GM12878 (cell line): ENCODE data around the gene NTMT2. TPM values are rescaled to one million over a fixed set of nuclear protein-coding genes. Genes with fewer than 3 reads are reported as not detected.

Experiments
- CHD2 ChIP-seq: IDR thresholded peaks from 2 replicates; pipeline ENCODE4 v1.6.1; 2011; ENCODE audit warnings: low read depth, low read length, improper control_type of control experiment, borderline replicate concordance
- polyA plus RNA-seq, 11 experiments: library from polyadenylated mRNA; depleted of rRNA in 4 of 11; unstranded in 6 of 11; stranded (reverse) in 5 of 11; fragments of >200 nt; fragmentation: Nextera tagmentation in 4 of 11; fragmentation: Illumina TruSeq in 1 of 11; extraction: Ambion mirVana in 4 of 11; extraction: Trizol in 1 of 11; gene quantifications; 1 replicate in 1 of 11; 2 replicates in 10 of 11; pipeline versions ENCODE4 v1.2.1 to v1.2.3, GENCODE V29; 2011 to 2016; ENCODE audit warnings: inconsistent platforms in 2 of 11, missing spikeins in 2 of 11, low read depth in 1 of 11
- total RNA-seq, 4 experiments: library from RNA; depleted of rRNA in 3 of 4; stranded (reverse); fragments of >200 nt in 3 of 4; fragmentation: Illumina TruSeq in 1 of 4; extraction: Trizol in 1 of 4; gene quantifications; 2 replicates each; pipeline versions ENCODE4 v1.2.1 to v1.2.3, GENCODE V29; 2013 to 2021
- TF ChIP-seq, protein P1 (sequence below): IDR thresholded peaks from 2 replicates; pipeline ENCODE4 v1.6.1; 2011; ENCODE audit warnings: mild to moderate bottlenecking, low read depth, low read length, moderate library complexity; ENCODE audit not compliant: insufficient replicate concordance
- TF ChIP-seq, protein P2 (sequence below): IDR thresholded peaks from 2 replicates; pipeline ENCODE4 v1.6.1; 2012; ENCODE audit warnings: improper control_type of control experiment, low read depth, low read length; ENCODE audit not compliant: insufficient replicate concordance

Gene NTMT2
- total and polyA plus RNA-seq, 10 of the 15 experiments (the other 5 are each of a cell fraction or from before 2014, with no cell fraction given): not detected

DNA sequence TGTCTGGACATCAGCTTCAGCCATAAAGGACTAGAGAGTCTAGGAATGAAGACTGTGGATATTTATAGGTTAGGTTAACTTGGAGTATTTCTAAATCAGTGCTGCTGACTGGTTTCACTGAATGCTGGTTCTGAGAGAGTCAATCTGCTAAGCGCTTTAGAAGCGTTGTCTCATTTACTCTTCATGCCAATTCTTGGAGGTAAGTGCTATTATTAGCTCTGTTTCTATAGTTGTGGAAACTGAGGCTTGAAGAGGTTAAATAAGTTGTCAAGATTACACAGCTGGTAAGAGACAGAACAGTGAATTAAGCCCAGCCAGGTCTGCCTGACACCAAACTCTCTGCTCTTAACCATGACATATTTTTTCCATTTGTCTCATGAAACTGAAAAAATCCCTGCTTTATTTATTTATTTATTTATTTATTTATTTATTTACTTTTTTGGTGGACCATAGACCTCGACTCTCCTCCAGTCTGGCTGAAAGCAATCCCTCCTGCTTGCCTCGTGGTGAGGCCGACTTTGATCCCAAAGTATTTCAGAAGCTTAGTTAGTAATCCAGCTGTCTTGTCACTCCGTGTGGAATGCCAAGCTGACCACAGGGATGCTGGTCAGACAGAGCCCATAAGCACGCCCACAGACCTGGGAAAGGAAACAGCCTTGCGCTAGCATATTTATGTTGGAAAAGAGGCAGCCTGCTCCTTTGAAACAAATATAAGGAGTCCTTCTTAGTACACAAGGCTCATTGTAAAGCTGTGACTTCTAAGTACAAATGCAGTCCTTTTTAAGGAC, 16.9 kb downstream of the NTMT2 start (continued):
- TF ChIP-seq, protein P1, sequence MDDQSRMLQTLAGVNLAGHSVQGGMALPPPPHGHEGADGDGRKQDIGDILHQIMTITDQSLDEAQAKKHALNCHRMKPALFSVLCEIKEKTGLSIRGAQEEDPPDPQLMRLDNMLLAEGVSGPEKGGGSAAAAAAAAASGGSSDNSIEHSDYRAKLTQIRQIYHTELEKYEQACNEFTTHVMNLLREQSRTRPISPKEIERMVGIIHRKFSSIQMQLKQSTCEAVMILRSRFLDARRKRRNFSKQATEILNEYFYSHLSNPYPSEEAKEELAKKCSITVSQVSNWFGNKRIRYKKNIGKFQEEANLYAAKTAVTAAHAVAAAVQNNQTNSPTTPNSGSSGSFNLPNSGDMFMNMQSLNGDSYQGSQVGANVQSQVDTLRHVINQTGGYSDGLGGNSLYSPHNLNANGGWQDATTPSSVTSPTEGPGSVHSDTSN: no peak
- TF ChIP-seq CHD2: no peak
- TF ChIP-seq, protein P2, sequence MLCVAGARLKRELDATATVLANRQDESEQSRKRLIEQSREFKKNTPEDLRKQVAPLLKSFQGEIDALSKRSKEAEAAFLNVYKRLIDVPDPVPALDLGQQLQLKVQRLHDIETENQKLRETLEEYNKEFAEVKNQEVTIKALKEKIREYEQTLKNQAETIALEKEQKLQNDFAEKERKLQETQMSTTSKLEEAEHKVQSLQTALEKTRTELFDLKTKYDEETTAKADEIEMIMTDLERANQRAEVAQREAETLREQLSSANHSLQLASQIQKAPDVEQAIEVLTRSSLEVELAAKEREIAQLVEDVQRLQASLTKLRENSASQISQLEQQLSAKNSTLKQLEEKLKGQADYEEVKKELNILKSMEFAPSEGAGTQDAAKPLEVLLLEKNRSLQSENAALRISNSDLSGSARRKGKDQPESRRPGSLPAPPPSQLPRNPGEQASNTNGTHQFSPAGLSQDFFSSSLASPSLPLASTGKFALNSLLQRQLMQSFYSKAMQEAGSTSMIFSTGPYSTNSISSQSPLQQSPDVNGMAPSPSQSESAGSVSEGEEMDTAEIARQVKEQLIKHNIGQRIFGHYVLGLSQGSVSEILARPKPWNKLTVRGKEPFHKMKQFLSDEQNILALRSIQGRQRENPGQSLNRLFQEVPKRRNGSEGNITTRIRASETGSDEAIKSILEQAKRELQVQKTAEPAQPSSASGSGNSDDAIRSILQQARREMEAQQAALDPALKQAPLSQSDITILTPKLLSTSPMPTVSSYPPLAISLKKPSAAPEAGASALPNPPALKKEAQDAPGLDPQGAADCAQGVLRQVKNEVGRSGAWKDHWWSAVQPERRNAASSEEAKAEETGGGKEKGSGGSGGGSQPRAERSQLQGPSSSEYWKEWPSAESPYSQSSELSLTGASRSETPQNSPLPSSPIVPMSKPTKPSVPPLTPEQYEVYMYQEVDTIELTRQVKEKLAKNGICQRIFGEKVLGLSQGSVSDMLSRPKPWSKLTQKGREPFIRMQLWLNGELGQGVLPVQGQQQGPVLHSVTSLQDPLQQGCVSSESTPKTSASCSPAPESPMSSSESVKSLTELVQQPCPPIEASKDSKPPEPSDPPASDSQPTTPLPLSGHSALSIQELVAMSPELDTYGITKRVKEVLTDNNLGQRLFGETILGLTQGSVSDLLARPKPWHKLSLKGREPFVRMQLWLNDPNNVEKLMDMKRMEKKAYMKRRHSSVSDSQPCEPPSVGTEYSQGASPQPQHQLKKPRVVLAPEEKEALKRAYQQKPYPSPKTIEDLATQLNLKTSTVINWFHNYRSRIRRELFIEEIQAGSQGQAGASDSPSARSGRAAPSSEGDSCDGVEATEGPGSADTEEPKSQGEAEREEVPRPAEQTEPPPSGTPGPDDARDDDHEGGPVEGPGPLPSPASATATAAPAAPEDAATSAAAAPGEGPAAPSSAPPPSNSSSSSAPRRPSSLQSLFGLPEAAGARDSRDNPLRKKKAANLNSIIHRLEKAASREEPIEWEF: no peak
